ENCODE data around the gene SYTL3.
"Not testable (repeated sequence)": the region's sequence is repeated elsewhere in the genome, so short reads cannot be mapped to it uniquely, and the experiment has no call there.

SYTL3 gene

GRCh38 chr6:158791274-158791855, 141.5 kb downstream of the SYTL3 start:
- H3K36me3 ChIP-seq (ENCODE audit: control insufficient read depth, low read depth, low read length): peaks cover 40% of the 10 kb centered on the region
- no peak overlapping the region for H3K27ac ChIP-seq (ENCODE audit: low read length)
- H3K4me3 ChIP-seq (ENCODE audit: low read length): no peak overlapping the region
- H3K27me3 ChIP-seq (ENCODE audit: control insufficient read depth, insufficient read depth, low read length): no peaks in the 10 kb centered on the region
- no peaks in the 10 kb centered on the region for H3K9me3 ChIP-seq (ENCODE audit: control insufficient read depth, low read depth, low read length)
- H3K9ac ChIP-seq (ENCODE audit: low read length): no peak overlapping the region
- peaks cover 6% of the 10 kb centered on the region for H3K4me1 ChIP-seq (ENCODE audit: control insufficient read depth, low read depth, low read length)

- H3K4me3 ChIP-seq (ENCODE audit: low read length); H3K27me3 ChIP-seq (ENCODE audit: control insufficient read depth, insufficient read depth, low read length); H3K27ac ChIP-seq (ENCODE audit: low read length); H3K4me1 ChIP-seq (ENCODE audit: control insufficient read depth, low read depth, low read length); H3K9me3 ChIP-seq (ENCODE audit: control insufficient read depth, low read depth, low read length); H3K9ac ChIP-seq (ENCODE audit: low read length): not testable (repeated sequence)
- peaks cover 32% of the 10 kb centered on the region for H3K36me3 ChIP-seq (ENCODE audit: control insufficient read depth, low read depth, low read length)
These were observed 142.7 kb downstream of the SYTL3 start for GRCh38 chr6:158792505-158792904.

GRCh38 chr6:158793432-158793831, 143.6 kb downstream of the SYTL3 start:
- H3K36me3 ChIP-seq (ENCODE audit: control insufficient read depth, low read depth, low read length): peaks cover 23% of the 10 kb centered on the region

GRCh38 chr6:158795516-158795915, 145.7 kb downstream of the SYTL3 start:
- peaks cover 12% of the 10 kb centered on the region for H3K36me3 ChIP-seq (ENCODE audit: control insufficient read depth, low read depth, low read length)
- no peaks in the 10 kb centered on the region for H3K9me3 ChIP-seq (ENCODE audit: control insufficient read depth, low read depth, low read length)
- no peaks in the 10 kb centered on the region for H3K27me3 ChIP-seq (ENCODE audit: control insufficient read depth, insufficient read depth, low read length)
- no peak overlapping the region for H3K9ac ChIP-seq (ENCODE audit: low read length)
- H3K27ac ChIP-seq (ENCODE audit: low read length): no peak overlapping the region
- no peak overlapping the region for H3K4me3 ChIP-seq (ENCODE audit: low read length)
- peaks cover 17% of the 10 kb centered on the region for H3K4me1 ChIP-seq (ENCODE audit: control insufficient read depth, low read depth, low read length)

More at GRCh38 chr6:158793432-158793831, 143.6 kb downstream of the SYTL3 start:
- H3K4me1 ChIP-seq (ENCODE audit: control insufficient read depth, low read depth, low read length): peaks cover 6% of the 10 kb centered on the region
- no peak overlapping the region for H3K27ac ChIP-seq (ENCODE audit: low read length)
- no peak overlapping the region for H3K9ac ChIP-seq (ENCODE audit: low read length)
- no peaks in the 10 kb centered on the region for H3K27me3 ChIP-seq (ENCODE audit: control insufficient read depth, insufficient read depth, low read length)
- no peaks in the 10 kb centered on the region for H3K9me3 ChIP-seq (ENCODE audit: control insufficient read depth, low read depth, low read length)
- no peak overlapping the region for H3K4me3 ChIP-seq (ENCODE audit: low read length)

- no peak overlapping the region for H3K27ac ChIP-seq (ENCODE audit: low read length)
These were observed 146.5 kb downstream of the SYTL3 start for GRCh38 chr6:158796353-158796752.

GRCh38 chr6:158797331-158798310, 147.8 kb downstream of the SYTL3 start:
- Histone ChIP-seq H3K4me1 (ENCODE audit: control insufficient read depth, low read depth, low read length) (peaks cover 17% of the 10 kb centered on the region), H3K27me3 (ENCODE audit: control insufficient read depth, insufficient read depth, low read length) (no peaks in the 10 kb centered on the region), H3K9ac (ENCODE audit: low read length) (no peak overlapping the region), H3K9me3 (ENCODE audit: control insufficient read depth, low read depth, low read length) (no peaks in the 10 kb centered on the region), H3K36me3 (ENCODE audit: control insufficient read depth, low read depth, low read length) (peaks cover 7% of the 10 kb centered on the region), H3K27ac (ENCODE audit: low read length) (no peak overlapping the region), H3K4me3 (ENCODE audit: low read length) (no peak overlapping the region)

More at GRCh38 chr6:158796353-158796752, 146.5 kb downstream of the SYTL3 start:
- Histone ChIP-seq H3K4me3 (ENCODE audit: low read length) (no peak overlapping the region), H3K9ac (ENCODE audit: low read length) (no peak overlapping the region), H3K4me1 (ENCODE audit: control insufficient read depth, low read depth, low read length) (peaks cover 17% of the 10 kb centered on the region), H3K9me3 (ENCODE audit: control insufficient read depth, low read depth, low read length) (no peaks in the 10 kb centered on the region), H3K27me3 (ENCODE audit: control insufficient read depth, insufficient read depth, low read length) (no peaks in the 10 kb centered on the region), H3K36me3 (ENCODE audit: control insufficient read depth, low read depth, low read length) (peaks cover 7% of the 10 kb centered on the region)

- H3K4me1 ChIP-seq (ENCODE audit: control insufficient read depth, low read depth, low read length): peaks cover 17% of the 10 kb centered on the region
- no peak overlapping the region for H3K4me3 ChIP-seq (ENCODE audit: low read length)
- H3K27me3 ChIP-seq (ENCODE audit: control insufficient read depth, insufficient read depth, low read length): no peaks in the 10 kb centered on the region
- H3K27ac ChIP-seq (ENCODE audit: low read length): no peak overlapping the region
- no peak overlapping the region for H3K9ac ChIP-seq (ENCODE audit: low read length)
- peaks cover 7% of the 10 kb centered on the region for H3K36me3 ChIP-seq (ENCODE audit: control insufficient read depth, low read depth, low read length)
- H3K9me3 ChIP-seq (ENCODE audit: control insufficient read depth, low read depth, low read length): no peaks in the 10 kb centered on the region
These were observed 148.5 kb downstream of the SYTL3 start for GRCh38 chr6:158798311-158798710.

- H3K9ac ChIP-seq (ENCODE audit: low read length): no peak overlapping the region
- H3K27ac ChIP-seq (ENCODE audit: low read length): no peak overlapping the region
- H3K27me3 ChIP-seq (ENCODE audit: control insufficient read depth, insufficient read depth, low read length): no peaks in the 10 kb centered on the region
- H3K4me3 ChIP-seq (ENCODE audit: low read length): no peak overlapping the region
- H3K36me3 ChIP-seq (ENCODE audit: control insufficient read depth, low read depth, low read length): peaks cover 7% of the 10 kb centered on the region
- H3K4me1 ChIP-seq (ENCODE audit: control insufficient read depth, low read depth, low read length): peaks cover 23% of the 10 kb centered on the region
- H3K9me3 ChIP-seq (ENCODE audit: control insufficient read depth, low read depth, low read length): no peaks in the 10 kb centered on the region
These were observed 149.4 kb downstream of the SYTL3 start for GRCh38 chr6:158799051-158799792.

- Histone ChIP-seq H3K9me3 (ENCODE audit: control insufficient read depth, low read depth, low read length) (no peaks in the 10 kb centered on the region), H3K4me3 (ENCODE audit: low read length) (no peak overlapping the region), H3K9ac (ENCODE audit: low read length) (no peak overlapping the region), H3K4me1 (ENCODE audit: control insufficient read depth, low read depth, low read length) (peaks cover 39% of the 10 kb centered on the region), H3K27ac (ENCODE audit: low read length) (no peak overlapping the region), H3K27me3 (ENCODE audit: control insufficient read depth, insufficient read depth, low read length) (no peaks in the 10 kb centered on the region), H3K36me3 (ENCODE audit: control insufficient read depth, low read depth, low read length) (peaks cover 6% of the 10 kb centered on the region)
These were observed 151.9 kb downstream of the SYTL3 start for GRCh38 chr6:158801655-158802294.

GRCh38 chr6:158803733-158804143, 153.9 kb downstream of the SYTL3 start:
- Histone ChIP-seq H3K27me3 (ENCODE audit: control insufficient read depth, insufficient read depth, low read length) (no peaks in the 10 kb centered on the region), H3K9me3 (ENCODE audit: control insufficient read depth, low read depth, low read length) (no peaks in the 10 kb centered on the region), H3K4me3 (ENCODE audit: low read length) (no peak overlapping the region), H3K4me1 (ENCODE audit: control insufficient read depth, low read depth, low read length) (peaks cover 47% of the 10 kb centered on the region), H3K27ac (ENCODE audit: low read length) (peak overlapping the region; percentile 32), H3K36me3 (ENCODE audit: control insufficient read depth, low read depth, low read length) (peaks cover 17% of the 10 kb centered on the region), H3K9ac (ENCODE audit: low read length) (no peak overlapping the region)

- Histone ChIP-seq H3K27ac (ENCODE audit: low read length) (no peak overlapping the region), H3K9ac (ENCODE audit: low read length) (no peak overlapping the region), H3K27me3 (ENCODE audit: control insufficient read depth, insufficient read depth, low read length) (no peaks in the 10 kb centered on the region), H3K4me3 (ENCODE audit: low read length) (no peak overlapping the region), H3K36me3 (ENCODE audit: control insufficient read depth, low read depth, low read length) (peaks cover 22% of the 10 kb centered on the region), H3K9me3 (ENCODE audit: control insufficient read depth, low read depth, low read length) (no peaks in the 10 kb centered on the region), H3K4me1 (ENCODE audit: control insufficient read depth, low read depth, low read length) (peaks cover 45% of the 10 kb centered on the region)
These were observed 154.4 kb downstream of the SYTL3 start for GRCh38 chr6:158804207-158804606.
